ENCODE data around the gene HSD3B2. TPM values are rescaled to one million over a fixed set of nuclear protein-coding genes. Genes with fewer than 3 reads are reported as not detected.
"Not testable (repeated sequence)": the region's sequence is repeated elsewhere in the genome, so short reads cannot be mapped to it uniquely, and the experiment has no call there.

HSD3B2 gene
- total RNA-seq (2014; rRNA removed; shearing (Covaris generic); ENCODE audit: low replicate concordance): not detected in 2 replicates

DNA sequence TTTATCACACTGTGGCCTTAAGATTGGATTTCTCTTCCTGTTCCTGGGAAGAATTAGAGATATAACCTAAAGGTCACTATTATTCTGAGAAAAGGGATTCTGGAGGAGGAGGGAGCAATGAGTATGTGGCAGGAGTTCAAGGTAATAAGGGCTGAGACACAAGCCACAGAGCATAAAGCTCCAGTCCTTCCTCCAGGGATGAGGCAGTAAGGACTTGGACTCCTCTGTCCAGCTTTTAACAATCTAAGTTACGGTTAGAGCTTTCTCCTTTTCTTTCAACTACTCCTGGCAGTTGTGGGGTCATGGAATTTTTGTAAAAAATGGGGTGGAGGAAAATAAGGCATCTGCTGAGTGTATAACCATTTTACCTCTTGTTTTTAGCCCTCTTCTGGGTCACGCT is at the start of gene HSD3B2:
TSS of gene HSD3B2 (plus strand) at position 201 of the 400 bp plus-strand sequence. CDS start 270 bp downstream, outside the sequence.
- in situ Hi-C loops (cut with HindIII; ENCODE audit: low pct_unique_long_range_greater_than_20kb, low sequenced_read_pairs): no loop called here
- DNase-seq (ENCODE audit: low read depth): no peak

DNA sequence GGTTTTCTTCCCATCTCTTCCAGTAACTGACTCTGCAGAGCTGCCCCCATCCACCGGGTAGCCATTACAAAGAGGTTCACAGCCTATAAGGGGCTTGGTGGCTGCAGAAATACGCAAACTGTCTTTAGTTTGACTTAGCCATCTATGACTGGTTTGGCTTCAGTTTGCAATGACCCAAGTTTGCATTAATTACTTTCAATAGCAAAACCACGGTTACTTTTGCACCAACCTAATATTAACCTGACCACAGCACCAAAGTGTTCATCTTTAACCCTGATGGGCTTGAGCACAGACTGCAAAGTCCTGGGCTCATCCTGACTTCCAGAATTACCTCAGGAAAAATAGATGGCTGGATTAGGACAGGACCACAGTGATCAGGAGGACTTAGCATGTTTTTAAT is 48.5 kb upstream of the HSD3B2 start:
- in situ Hi-C loops (cut with HindIII; ENCODE audit: low pct_unique_long_range_greater_than_20kb, low sequenced_read_pairs): no loop called here
- no peak for DNase-seq (ENCODE audit: low read depth)

DNA sequence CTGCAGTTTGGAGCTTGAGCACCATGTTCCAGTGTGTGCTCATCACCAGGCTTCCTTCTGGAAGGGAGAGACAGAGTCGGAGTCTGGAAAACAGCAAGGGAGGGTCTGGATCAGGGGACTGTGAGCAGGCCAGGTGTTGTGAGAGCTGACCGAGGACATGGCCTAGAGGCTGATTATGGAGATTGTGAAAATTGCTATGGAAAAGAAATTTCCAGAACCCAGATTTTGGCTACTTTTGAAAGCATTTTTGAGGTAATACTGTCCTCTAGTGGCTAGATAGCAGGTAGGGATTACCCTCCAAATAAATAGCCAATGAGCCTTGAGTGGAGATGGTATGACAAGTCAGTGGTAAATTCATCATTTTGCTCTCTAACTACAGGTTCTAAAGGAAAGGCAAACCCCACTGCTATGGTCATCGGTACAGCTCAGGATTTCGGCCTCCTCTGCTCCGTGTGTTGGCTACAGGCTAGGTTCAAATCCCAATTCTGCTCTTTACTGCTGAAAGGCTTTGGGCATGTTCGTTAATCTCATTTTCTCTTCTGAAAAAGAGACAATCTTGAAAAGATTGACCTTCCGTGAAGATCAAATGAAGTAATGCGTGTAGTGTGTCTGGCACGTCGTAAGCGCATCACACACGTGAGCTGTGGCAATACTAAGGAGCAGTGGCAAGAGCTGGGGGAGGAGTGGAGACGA is 47.4 kb upstream of the HSD3B2 start:
- peak; percentile 9 for DNase-seq (ENCODE audit: low read depth)
- in situ Hi-C loops (cut with HindIII; ENCODE audit: low pct_unique_long_range_greater_than_20kb, low sequenced_read_pairs): no loop called here

DNA sequence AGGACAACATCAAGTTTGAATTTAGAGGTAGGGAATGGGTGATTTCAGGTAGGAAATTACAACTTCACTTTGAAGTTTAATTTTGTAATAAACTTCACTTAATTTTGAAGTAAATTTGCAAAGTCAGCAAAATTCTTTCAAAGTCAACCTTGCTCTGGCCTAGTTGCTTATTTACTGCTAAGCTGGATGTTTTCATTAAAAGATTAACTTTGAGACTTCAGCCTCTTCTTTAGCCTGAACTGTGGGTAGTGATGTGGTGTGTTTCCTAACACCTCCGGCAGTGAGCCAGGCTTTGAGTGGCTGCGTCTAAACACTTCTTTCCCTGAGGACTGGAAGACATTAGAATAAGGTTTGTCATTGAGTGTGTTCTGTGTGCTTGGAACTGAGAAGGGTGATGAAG is 46.4 kb upstream of the HSD3B2 start, which contains the start of gene HAO2:
TSS of gene HAO2 (plus strand) at position 232 of the 400 bp plus-strand sequence. CDS start 12,301 bp downstream, outside the sequence.
- in situ Hi-C loops (cut with HindIII; ENCODE audit: low pct_unique_long_range_greater_than_20kb, low sequenced_read_pairs): no loop called here
- no peak for DNase-seq (ENCODE audit: low read depth)

DNA sequence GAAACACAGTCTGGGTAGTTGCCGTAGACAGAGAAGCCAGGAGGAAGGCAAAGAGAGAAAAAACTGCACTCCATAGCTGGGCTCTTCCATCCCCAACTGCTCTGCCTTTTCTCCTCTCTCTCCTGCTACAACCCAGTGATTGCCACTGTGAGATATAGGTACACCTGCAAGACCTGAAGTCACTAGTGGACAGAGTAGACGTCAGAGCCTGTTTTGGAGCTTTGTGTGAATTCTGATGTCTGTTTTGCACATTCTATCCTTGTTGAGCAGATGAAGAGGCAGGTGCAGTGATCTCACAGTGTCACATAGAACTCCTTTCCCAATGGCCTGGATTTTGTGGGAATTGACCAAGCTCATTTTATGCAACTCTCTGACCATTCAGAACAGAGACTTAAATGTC is 44.2 kb upstream of the HSD3B2 start:
- no peak for DNase-seq (ENCODE audit: low read depth)
- in situ Hi-C loops (cut with HindIII; ENCODE audit: low pct_unique_long_range_greater_than_20kb, low sequenced_read_pairs): no loop called here

DNA sequence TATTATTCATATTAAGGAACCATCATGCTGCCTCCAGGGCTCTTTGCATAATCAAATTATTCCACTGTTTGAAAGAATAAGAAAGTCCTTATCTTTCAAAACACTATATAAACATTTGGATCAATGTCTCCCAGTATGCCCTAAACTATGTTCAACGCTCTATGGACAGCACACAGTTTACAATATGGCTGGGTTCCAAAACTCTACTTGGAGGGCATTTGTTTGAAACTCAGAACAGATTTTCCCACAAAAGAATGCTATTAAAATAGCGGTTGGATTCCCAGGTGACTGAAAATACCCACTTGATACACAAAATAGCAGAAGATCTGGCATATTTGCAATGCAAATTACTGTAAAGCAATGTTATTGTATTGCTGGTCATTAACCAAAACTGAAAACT is 43.1 kb upstream of the HSD3B2 start:
- DNase-seq (ENCODE audit: low read depth): no peak
- in situ Hi-C loops (cut with HindIII; ENCODE audit: low pct_unique_long_range_greater_than_20kb, low sequenced_read_pairs): no loop called here

DNA sequence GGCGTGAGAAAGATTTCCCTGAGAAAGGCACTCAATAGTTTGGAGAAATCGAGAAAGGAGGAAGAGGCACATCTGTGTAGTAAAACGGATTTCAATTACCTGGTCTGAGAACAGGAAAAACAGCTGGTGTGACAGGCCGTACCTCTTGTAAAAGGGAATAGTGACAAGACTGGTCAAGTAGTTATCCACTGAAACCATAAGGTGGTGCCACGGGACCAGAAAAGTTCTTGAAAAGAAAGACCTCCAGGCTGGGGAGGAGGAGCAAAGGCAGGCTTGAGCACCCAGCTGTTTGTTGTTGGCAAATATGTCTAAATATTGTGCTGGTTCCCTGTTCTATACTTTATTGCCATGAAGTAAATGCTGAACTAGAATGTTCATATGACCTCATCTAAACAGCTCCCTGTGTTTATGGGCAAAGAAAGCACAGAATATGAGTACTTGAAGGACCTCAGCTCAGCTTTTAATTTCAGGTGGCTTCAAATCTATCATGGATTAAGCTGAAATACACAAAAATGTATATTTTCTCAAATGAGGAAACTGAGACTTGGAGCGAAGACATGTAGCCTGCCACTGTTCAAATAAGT is 42.4 kb upstream of the HSD3B2 start:
- in situ Hi-C loops (cut with HindIII; ENCODE audit: low pct_unique_long_range_greater_than_20kb, low sequenced_read_pairs): no loop called here
- DNase-seq (ENCODE audit: low read depth): no peak

DNA sequence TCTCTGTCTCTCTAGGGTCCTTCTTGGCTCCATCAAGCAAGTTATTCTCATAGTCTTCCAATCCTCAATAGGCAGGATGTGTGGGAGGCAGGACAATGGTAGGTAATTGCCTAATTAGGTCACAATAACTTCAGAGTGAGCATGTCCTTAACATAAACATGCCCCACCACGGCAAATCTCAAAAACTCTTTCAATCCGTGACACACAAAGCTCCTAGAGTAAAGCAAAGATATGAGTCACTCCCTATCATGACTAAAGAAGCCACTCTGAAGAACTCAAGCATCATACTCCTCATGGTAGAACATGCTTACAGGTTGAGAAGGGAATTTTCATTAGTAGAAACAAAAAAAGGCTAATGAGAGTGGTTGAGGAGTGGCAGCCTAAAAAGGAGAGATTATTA is 41.5 kb upstream of the HSD3B2 start:
- in situ Hi-C loops (cut with HindIII; ENCODE audit: low pct_unique_long_range_greater_than_20kb, low sequenced_read_pairs): no loop called here

DNA sequence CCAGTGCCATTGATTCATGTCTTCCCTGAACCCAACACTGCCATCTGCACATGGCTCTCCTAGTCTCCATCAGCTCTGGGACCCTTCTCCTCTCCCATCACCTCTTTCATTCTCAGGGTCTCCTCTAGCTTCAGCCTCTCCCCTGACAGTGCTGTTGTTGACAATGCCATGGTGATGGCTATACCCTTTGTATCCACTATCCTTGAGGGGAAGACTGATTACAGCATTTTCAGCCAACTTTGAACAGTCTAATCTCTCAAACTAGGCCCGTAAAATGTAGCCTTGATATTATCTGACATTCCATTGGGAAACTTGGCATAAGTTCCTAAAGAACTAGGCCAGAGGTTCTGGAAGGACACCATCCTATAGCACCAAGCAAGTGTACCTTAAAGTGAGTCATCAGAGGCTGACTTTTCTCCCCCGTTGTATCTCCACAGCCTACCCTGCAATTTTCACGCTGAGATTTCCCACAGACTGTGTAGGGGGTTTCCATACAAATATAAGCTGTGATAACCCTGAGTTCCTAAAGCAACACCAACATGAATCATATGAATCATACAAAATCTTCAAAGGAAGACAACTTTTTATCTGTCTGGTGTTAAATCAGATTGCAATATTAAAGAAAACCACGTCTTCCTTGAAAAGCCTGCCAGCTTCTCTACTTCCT is 40.6 kb upstream of the HSD3B2 start:
- in situ Hi-C loops (cut with HindIII; ENCODE audit: low pct_unique_long_range_greater_than_20kb, low sequenced_read_pairs): no loop called here

More for the DNA sequence above, 41.5 kb upstream of the HSD3B2 start:
- no peak for DNase-seq (ENCODE audit: low read depth)

DNA sequence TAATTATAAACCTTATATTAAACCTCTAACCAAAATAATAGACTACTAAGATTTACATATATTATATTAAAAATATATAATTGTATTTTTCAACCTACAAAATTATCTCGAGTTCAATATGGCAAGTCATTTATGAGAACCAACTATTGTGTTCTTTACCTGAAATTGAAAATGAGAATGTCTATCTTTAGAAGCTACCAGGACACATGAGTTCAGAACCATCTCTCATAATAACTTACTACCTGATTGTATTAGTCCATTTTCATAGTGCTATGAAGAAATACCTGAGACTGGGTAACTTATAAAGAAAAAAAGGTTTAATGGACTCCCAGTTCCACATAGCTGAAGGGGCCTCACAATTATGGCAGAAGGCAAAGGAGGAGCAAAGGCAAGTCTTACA is 39.6 kb upstream of the HSD3B2 start:
- DNase-seq (ENCODE audit: low read depth): no peak
- in situ Hi-C loops (cut with HindIII; ENCODE audit: low pct_unique_long_range_greater_than_20kb, low sequenced_read_pairs): no loop called here

More for the DNA sequence above, 40.6 kb upstream of the HSD3B2 start:
- DNase-seq (ENCODE audit: low read depth): no peak

DNA sequence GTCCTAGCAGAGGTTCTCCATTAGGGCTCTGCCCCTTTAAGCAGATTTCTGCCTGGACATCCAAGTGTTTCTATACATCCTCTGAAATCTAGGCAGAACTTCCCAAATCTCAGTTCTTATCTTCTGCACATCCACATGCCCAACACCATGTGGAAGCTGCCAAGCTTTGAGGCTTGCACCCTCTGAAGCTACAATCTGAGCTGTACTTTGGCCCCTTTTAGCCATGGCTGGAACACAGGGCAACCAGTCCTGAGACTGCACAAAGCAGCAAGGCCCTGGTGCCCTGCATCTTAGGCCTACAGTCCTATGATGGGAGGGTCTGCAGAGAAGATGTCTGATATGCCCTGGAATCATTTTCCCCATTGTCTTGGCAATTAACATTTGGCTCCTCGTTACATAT is 38.4 kb upstream of the HSD3B2 start:
- no peak for DNase-seq (ENCODE audit: low read depth)
- in situ Hi-C loops (cut with HindIII; ENCODE audit: low pct_unique_long_range_greater_than_20kb, low sequenced_read_pairs): no loop called here

DNA sequence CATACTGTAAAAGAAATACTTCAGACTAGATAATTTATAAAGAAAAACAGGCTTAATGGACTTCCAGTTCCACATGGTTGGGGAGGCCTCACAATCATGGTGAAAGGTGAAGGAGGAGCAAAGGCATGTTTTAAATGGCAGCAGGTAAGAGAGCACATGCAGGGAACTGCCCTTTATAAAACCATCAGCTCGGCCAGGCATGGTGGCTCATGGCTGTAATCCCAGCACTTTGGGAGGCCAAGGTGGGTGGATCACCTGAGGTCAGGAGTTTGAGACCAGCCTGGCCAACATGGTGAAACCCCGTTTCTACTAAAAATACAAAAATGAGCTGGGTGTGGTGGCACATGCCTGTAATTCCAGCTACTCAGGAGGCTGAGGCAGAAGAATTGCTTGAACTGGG is 37.4 kb upstream of the HSD3B2 start:
- DNase-seq (ENCODE audit: low read depth); in situ Hi-C loops (cut with HindIII; ENCODE audit: low pct_unique_long_range_greater_than_20kb, low sequenced_read_pairs): not testable (repeated sequence)

DNA sequence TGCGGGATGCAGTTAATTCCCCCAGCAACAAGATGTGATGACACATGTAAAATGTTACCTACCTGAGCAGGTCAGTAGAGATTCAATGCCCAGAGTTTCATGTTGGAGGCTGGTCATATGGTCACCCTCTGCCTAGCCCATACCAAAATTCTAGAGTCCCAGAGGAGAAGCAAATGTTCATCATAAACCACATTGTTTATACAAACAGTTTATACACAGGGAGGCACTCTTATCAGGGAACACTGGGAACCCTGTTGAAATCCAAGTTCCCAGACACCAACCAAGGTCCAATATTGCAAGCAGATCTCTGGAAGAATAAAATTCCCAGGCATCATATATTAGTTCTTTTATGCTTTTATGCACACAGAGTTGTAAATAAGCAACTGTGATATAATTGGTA is 35.8 kb upstream of the HSD3B2 start:
- in situ Hi-C loops (cut with HindIII; ENCODE audit: low pct_unique_long_range_greater_than_20kb, low sequenced_read_pairs): no loop called here
- no peak for DNase-seq (ENCODE audit: low read depth)

DNA sequence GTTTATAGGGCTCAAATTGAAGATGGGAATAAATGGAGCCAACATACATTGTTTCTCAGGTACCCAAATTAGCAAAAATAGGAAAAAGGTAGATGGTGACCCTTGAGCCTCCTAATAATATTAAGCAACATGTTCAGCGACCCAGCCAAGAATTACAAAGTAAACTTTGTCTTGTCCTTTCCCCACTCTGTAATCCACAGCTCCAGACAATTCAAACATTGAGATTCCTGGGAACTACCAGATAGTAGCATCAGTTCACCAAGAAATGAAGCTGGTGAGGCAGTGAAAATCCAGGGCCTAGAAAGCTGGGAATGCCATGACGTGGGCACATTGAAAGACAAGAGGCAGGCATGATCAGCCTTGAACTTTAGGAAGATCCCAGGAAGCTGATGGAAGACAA is 34.6 kb upstream of the HSD3B2 start:
- in situ Hi-C loops (cut with HindIII; ENCODE audit: low pct_unique_long_range_greater_than_20kb, low sequenced_read_pairs): no loop called here
- no peak for DNase-seq (ENCODE audit: low read depth)

DNA sequence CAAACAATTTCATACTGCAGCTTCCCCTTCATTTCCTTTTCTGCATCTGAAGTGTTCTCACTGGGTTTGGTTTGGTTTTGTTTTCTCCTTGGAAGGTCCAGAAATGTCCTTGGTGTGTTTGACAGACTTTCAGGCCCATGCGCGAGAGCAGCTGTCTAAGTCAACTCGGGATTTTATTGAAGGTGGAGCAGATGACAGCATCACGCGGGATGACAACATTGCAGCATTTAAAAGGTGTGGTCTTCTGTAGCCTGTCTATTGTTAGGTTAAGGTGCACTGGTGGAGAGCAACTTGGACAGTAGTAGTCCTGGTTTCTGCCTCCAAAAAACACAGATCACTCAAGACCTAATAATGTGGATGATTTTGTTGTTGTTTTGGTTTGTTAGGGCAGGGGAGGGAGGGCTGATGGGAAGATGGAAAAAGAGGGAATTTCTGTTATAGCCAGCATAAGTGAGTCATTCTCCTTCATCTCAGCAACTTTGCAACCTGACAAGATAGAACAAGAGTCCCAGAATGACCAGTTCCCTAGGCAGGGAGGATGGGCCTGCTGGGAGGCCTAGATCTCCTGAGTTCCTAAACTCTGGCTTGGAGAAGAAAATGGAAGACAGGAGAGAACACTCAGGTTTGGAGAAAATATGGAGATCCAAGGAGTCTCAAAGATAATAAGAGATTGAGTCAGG is 33.8 kb upstream of the HSD3B2 start:
- DNase-seq (ENCODE audit: low read depth): no peak
- in situ Hi-C loops (cut with HindIII; ENCODE audit: low pct_unique_long_range_greater_than_20kb, low sequenced_read_pairs): no loop called here

DNA sequence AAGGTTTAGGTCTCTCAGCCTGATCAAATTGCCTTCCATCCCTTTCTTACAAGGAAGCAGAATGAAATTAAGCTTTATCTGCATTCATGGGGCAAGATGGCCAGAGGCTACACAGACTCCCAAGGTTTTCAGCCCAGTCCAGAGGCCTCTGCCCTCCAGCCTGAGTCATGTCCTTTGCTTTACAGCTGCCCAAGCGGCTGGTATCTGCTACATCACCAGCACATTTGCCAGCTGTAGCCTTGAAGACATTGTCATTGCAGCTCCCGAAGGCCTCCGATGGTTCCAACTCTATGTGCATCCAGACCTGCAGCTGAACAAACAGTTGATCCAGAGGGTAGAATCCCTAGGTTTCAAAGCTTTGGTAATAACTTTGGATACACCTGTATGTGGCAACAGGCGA is 30.4 kb upstream of the HSD3B2 start:
- DNase-seq (ENCODE audit: low read depth): no peak
- in situ Hi-C loops (cut with HindIII; ENCODE audit: low pct_unique_long_range_greater_than_20kb, low sequenced_read_pairs): no loop called here

DNA sequence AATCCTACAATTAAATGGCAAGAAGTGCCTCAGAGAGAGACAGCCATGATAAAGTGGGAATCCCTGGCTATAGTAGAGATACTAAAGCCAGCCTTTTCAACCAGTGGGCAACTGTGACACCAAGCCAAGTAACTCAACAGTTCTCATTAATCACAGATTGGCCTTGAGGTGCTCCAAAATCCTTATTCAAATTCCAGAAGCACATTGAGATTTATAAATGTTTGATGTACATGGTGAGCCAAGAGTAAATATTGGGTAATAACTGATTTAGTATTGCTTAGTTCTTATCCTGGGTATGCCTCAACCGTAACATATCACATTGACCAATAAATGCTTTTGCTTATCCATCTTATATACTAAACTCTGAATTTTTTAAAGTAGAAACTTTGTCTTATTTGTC is 29.3 kb upstream of the HSD3B2 start:
- in situ Hi-C loops (cut with HindIII; ENCODE audit: low pct_unique_long_range_greater_than_20kb, low sequenced_read_pairs): no loop called here
- no peak for DNase-seq (ENCODE audit: low read depth)

DNA sequence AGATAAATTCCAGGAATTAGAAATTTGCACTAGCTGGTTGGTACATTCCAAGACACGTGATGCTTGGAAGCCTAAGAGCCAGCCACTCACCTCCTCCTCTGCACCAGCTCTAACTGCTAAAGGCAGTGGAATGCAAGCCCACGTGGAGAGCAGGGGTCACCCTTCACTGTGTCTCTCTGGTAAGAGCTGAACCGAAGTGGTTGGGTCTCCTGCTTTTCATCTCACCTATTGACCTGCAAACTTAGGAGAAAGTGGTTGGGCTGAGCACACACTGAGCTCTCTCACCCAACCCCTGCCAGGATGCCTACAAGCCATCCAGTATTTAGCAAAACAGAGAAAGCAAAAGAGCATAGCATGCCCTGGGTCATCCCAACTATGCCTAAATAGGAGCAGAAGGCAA is 27.1 kb upstream of the HSD3B2 start:
- in situ Hi-C loops (cut with HindIII; ENCODE audit: low pct_unique_long_range_greater_than_20kb, low sequenced_read_pairs): no loop called here
- no peak for DNase-seq (ENCODE audit: low read depth)

DNA sequence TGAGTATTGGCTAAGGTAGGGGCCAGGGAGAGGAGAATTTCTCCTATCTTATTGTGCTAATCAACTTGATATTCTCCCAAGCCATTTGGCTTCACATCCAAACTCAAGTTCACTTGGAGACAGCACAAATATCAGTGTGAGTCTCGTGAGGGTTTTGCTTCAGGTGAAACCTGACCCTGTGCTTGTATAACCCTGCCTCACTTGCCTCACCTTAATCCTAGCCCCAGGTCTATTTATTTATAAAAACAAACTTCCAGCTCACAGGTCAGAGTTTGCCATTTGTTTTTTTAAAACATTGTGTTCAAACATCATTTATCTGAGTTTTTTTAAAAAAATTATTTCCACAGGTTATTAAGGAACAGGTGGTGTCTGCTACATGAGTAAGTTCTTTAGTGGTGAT is 26.5 kb upstream of the HSD3B2 start:
- in situ Hi-C loops (cut with HindIII; ENCODE audit: low pct_unique_long_range_greater_than_20kb, low sequenced_read_pairs): no loop called here
- DNase-seq (ENCODE audit: low read depth): no peak

All from Caki2 (cell line).